ENCODE data around the gene CCDC17. TPM values are rescaled to one million over a fixed set of nuclear protein-coding genes. Genes with fewer than 3 reads are reported as not detected.
A peak's percentile ranks its signal among the peaks of the same experiment; 100 is the strongest.

CCDC17 gene
- total and polyA plus RNA-seq, 2 experiments from 2014 or later, result 3.1 to 7.5 TPM

DNA sequence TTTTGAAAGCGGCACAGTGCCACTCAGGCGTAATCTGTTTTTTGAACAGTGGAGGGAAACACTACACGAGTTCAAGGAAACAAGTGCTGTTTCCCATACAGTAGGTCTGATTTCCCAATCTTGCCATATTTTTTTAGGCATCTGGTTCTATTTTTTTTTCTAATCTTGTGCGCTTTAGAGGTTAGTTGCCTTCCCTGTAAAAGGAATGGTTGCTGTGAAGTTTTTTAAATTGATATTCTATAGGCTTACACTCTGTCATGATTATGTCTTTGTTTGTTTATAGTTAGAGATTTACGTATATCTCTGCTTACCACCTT, 38.8 kb downstream of the CCDC17 start:
- Histone ChIP-seq H3K9me3 (ENCODE audit: low read depth) (no peaks in the 10 kb centered on the region), H3K36me3 (peaks cover 3% of the 10 kb centered on the region), H3K4me1 (ENCODE audit: low read depth) (peaks cover 12% of the 10 kb centered on the region), H3K4me3 (peak overlapping the region; percentile 94), H3K27me3 (no peaks in the 10 kb centered on the region), H3K27ac (peak overlapping the region; percentile 79)
- no peak for DNase-seq (ENCODE audit: low read depth in 1 of 2, low spot score in 1 of 2)
- TF ChIP-seq, protein P1, sequence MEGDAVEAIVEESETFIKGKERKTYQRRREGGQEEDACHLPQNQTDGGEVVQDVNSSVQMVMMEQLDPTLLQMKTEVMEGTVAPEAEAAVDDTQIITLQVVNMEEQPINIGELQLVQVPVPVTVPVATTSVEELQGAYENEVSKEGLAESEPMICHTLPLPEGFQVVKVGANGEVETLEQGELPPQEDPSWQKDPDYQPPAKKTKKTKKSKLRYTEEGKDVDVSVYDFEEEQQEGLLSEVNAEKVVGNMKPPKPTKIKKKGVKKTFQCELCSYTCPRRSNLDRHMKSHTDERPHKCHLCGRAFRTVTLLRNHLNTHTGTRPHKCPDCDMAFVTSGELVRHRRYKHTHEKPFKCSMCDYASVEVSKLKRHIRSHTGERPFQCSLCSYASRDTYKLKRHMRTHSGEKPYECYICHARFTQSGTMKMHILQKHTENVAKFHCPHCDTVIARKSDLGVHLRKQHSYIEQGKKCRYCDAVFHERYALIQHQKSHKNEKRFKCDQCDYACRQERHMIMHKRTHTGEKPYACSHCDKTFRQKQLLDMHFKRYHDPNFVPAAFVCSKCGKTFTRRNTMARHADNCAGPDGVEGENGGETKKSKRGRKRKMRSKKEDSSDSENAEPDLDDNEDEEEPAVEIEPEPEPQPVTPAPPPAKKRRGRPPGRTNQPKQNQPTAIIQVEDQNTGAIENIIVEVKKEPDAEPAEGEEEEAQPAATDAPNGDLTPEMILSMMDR (IDR thresholded peaks at IDR 0.05; ENCODE audit: low read depth, low read length), result no peak

DNA sequence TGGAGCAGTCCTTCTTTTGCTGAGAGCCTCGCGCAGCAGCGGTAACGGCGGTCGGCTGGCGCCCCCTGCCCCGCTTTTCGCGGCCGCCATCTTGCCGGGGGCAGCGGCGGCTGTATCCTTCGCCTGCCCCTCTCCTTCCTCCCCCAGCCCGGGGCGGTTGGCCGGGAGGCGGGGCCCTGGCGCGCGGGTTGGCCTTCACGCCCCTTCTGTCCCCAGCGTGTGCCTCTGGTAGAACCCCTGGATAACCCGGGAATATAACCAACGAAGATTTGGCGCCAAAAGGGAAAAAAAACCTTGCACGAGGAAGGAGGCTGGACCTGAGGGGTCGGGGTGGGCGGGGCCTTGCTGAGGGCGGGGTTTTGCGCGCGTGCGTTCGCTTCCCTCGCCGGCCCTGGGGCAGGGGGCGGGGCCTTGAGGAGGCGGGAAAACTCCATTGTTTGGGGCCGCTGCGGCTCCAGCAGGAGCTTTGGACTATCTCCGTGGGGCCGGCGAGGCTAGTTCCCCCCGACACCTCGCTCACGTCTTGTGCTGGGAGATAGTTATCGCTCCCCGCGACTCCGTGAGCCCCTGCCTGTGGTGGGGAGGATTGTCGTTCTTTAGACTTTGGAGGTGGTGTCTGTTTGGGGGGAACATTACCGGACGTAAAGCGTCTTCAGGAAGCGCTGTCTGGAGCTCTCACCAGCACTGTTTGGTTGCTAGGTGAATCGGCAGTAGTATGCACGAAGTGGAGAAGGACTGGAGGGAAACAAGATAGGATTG, 39.3 kb downstream of the CCDC17 start:
- Histone ChIP-seq H3K27me3 (no peaks in the 10 kb centered on the region), H3K36me3 (peaks cover 3% of the 10 kb centered on the region), H3K4me3 (peak overlapping the region; percentile 94), H3K27ac (peak overlapping the region; percentile 79), H3K9me3 (ENCODE audit: low read depth) (no peaks in the 10 kb centered on the region), H3K4me1 (ENCODE audit: low read depth) (peaks cover 12% of the 10 kb centered on the region)
- TF ChIP-seq, protein P1 (IDR thresholded peaks at IDR 0.05; ENCODE audit: low read depth, low read length), result peak; percentile 26
- DNase-seq (ENCODE audit: low read depth in 1 of 2, low spot score in 1 of 2), result peak; percentile 93

DNA sequence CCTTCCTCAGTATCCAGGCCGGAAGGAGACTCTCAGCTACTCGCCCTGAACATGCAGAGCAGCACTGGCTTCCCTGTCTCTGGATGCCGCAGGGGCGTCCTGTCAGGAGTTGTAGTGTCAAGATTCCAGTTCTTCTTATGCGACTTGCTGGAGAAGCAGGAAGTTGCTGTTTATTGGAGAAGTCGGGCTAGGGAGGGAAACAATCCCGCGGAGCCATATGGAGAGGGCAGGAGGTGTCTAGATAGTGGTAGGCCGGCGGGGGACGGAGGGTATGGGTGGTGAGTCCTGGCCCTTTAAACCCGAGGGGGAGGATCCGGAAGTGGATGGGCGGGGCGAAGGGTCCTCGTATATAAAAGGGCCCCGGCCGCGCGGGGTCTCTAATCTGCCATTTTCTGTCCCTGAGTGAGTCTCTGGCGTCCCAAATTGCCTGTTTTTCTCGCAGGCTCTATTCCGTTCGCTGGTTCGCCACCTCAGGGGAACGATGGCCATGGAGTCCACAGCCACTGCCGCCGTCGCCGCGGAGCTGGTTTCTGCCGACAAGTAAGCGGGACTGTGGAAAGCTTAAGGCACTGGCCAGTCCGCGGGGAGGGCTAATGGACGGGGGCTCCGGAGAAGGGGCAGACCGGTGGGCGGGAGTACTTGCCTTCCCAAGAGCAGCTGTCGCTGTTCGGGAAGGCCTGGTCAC, 40.0 kb downstream of the CCDC17 start, which contains the start of gene NASP:
Gene NASP, plus strand, starts transcription at position 376 of the 685 bp plus-strand sequence. Its CDS starts 106 bp downstream, at position 482.
- no peaks in the 10 kb centered on the region for H3K27me3 ChIP-seq
- H3K9me3 ChIP-seq (ENCODE audit: low read depth), result no peaks in the 10 kb centered on the region
- TF ChIP-seq, protein P1 (IDR thresholded peaks at IDR 0.05; ENCODE audit: low read depth, low read length), result no peak
- no peaks in the 10 kb centered on the region for H3K36me3 ChIP-seq
- peak within 1 kb of the TSS; percentile 94 for H3K4me3 ChIP-seq
- H3K27ac ChIP-seq, result peak within 1 kb of the TSS; percentile 79
- peak; percentile 86 to 93 for DNase-seq (ENCODE audit: low read depth in 1 of 2, low spot score in 1 of 2)
- H3K4me1 ChIP-seq (ENCODE audit: low read depth), result peaks cover 12% of the 10 kb centered on the region

DNA sequence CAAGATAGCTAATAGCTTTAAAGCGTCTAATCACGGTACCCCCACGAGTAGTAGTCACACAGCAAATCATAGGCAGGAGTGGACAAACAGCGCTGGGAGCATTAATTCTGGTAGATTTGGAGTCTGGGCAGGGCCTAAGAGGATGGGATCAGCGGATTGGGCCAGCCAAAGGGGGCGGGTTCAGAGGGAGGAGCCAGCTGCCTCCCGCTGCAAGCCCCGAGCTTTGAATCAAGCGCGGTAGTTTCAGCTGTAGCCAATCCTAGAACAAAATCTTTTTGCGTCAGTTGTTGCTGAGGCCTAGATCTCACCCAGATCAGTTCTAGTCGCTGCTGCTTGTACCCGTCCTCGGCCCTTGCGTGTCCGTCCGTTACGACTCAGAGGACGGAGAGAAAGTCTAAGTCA, 40.6 kb downstream of the CCDC17 start:
- Histone ChIP-seq H3K27me3 (no peaks in the 10 kb centered on the region), H3K9me3 (ENCODE audit: low read depth) (no peaks in the 10 kb centered on the region), H3K36me3 (no peaks in the 10 kb centered on the region), H3K4me1 (ENCODE audit: low read depth) (peaks cover 12% of the 10 kb centered on the region), H3K4me3 (peak overlapping the region; percentile 94), H3K27ac (peak overlapping the region; percentile 79)
- TF ChIP-seq, protein P1 (IDR thresholded peaks at IDR 0.05; ENCODE audit: low read depth, low read length), result no peak
- peak; percentile 97 to 98 for DNase-seq (ENCODE audit: low read depth in 1 of 2, low spot score in 1 of 2)

DNA sequence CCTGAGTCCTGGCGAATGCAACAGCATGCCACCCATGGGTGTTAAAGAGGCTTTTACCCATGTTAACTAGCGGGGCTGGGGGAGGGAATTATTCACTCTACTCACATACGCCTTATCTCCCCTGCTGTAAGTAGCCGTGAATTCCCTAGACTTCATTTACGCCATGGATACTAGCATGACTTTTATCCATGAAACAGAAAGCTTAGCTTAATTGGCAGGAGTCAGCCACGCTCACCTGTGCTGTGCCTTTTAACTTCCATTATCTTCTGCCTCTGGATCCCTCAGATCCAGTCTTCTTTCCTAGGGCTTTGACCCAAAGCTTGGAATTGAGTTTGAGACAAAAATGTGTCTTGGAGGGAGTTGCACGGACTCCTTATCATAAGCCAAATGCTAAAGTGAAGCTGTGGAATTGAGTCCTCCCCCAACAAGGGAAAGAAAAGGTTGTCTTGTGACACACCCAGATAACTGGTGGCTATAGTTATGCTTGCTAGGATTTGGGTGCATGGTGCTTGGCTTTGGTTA, 49.7 kb downstream of the CCDC17 start:
- Histone ChIP-seq H3K4me3 (no peak overlapping the region), H3K27ac (peak overlapping the region; percentile 55)

More for the DNA sequence above, 49.7 kb downstream of the CCDC17 start:
- Histone ChIP-seq H3K9me3 (ENCODE audit: low read depth) (no peaks in the 10 kb centered on the region), H3K27me3 (no peaks in the 10 kb centered on the region), H3K4me1 (ENCODE audit: low read depth) (peaks cover 2% of the 10 kb centered on the region), H3K36me3 (no peaks in the 10 kb centered on the region)
- TF ChIP-seq, protein P1 (IDR thresholded peaks at IDR 0.05; ENCODE audit: low read depth, low read length), result no peak
- no peak for DNase-seq (ENCODE audit: low read depth in 1 of 2, low spot score in 1 of 2)

Data from cardiac muscle cell (in vitro differentiated cells and primary cell).